Parathyroid adenoma (tissue), 2 donors: ENCODE results near the gene MAN2A2.

Source experiments
- H2AFZ ChIP-seq: fragments of 300-600 bp; sonication (generic); one replicate; pipeline ENCODE4 v1.7.0; 2017; ENCODE audit warnings: antibody characterized with exemption, mild to moderate bottlenecking
- H3K27ac ChIP-seq: fragments of 300-600 bp; sonication (generic); one replicate; pipeline ENCODE4 v1.7.0; 2017
- H3K27me3 ChIP-seq: fragments of 300-600 bp; sonication (generic); one replicate; pipeline ENCODE4 v1.7.0; 2017; ENCODE audit warnings: low read length; ENCODE audit not compliant: control insufficient read depth, insufficient read depth
- H3K36me3 ChIP-seq: fragments of 300-600 bp; sonication (generic); one replicate; pipeline ENCODE4 v1.7.0; 2017; ENCODE audit warnings: low read length; ENCODE audit not compliant: control insufficient read depth, insufficient read depth
- H3K4me1 ChIP-seq: fragments of 300-600 bp; sonication (generic); one replicate; pipeline ENCODE4 v1.7.0; 2017; ENCODE audit warnings: control low read depth
- H3K4me2 ChIP-seq: fragments of 300-600 bp; sonication (generic); one replicate; pipeline ENCODE4 v1.7.0; 2017; ENCODE audit warnings: low read length
- H3K4me3 ChIP-seq: fragments of 300-600 bp; sonication (generic); one replicate; pipeline ENCODE4 v1.7.0; 2017; ENCODE audit warnings: low read depth, low read length
- H3K79me2 ChIP-seq: fragments of 300-600 bp; sonication (generic); one replicate; pipeline ENCODE4 v1.7.0; 2017; ENCODE audit warnings: control low read depth
- H3K9ac ChIP-seq: fragments of 300-600 bp; sonication (generic); one replicate; pipeline ENCODE4 v1.7.0; 2017; ENCODE audit warnings: mild to moderate bottlenecking
- H3K9me3 ChIP-seq: fragments of 300-600 bp; sonication (generic); one replicate; pipeline ENCODE4 v1.7.0; 2017; ENCODE audit warnings: low read length; ENCODE audit not compliant: control insufficient read depth
- TF ChIP-seq, protein P1 (sequence below): fragments of 300-600 bp; sonication (generic); IDR thresholded peaks from one replicate; pipeline ENCODE4 v1.7.0; 2017; ENCODE audit warnings: antibody characterized with exemption, mild to moderate bottlenecking
- donor health status: primary hyperparathyroidism.

MAN2A2 gene

DNA sequence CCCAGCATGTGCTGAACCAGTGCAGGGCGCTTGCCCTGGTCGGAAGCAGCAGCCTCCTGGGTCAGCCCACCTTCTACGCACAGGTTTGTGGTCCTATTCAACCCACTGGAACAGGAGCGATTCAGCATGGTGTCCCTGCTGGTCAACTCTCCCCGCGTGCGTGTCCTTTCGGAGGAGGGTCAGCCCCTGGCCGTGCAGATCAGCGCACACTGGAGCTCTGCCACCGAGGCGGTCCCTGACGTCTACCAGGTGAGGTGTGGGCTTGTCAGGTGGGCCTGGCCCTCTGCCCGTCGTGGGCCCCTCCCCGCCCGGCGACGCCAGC, 8.2 kb downstream of the MAN2A2 start:
- TF ChIP-seq, protein P1, sequence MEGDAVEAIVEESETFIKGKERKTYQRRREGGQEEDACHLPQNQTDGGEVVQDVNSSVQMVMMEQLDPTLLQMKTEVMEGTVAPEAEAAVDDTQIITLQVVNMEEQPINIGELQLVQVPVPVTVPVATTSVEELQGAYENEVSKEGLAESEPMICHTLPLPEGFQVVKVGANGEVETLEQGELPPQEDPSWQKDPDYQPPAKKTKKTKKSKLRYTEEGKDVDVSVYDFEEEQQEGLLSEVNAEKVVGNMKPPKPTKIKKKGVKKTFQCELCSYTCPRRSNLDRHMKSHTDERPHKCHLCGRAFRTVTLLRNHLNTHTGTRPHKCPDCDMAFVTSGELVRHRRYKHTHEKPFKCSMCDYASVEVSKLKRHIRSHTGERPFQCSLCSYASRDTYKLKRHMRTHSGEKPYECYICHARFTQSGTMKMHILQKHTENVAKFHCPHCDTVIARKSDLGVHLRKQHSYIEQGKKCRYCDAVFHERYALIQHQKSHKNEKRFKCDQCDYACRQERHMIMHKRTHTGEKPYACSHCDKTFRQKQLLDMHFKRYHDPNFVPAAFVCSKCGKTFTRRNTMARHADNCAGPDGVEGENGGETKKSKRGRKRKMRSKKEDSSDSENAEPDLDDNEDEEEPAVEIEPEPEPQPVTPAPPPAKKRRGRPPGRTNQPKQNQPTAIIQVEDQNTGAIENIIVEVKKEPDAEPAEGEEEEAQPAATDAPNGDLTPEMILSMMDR, result no peak
- Histone ChIP-seq H3K27me3 (no peaks in the 10 kb centered on the region), H3K36me3 (no peaks in the 10 kb centered on the region), H3K9me3 (no peaks in the 10 kb centered on the region), H3K4me1 (no peaks in the 10 kb centered on the region), H3K4me2 (no peak overlapping the region), H2AFZ (no peak overlapping the region), H3K9ac (no peak overlapping the region), H3K4me3 (no peak overlapping the region), H3K27ac (no peak overlapping the region), H3K79me2 (no peaks in the 10 kb centered on the region)

DNA sequence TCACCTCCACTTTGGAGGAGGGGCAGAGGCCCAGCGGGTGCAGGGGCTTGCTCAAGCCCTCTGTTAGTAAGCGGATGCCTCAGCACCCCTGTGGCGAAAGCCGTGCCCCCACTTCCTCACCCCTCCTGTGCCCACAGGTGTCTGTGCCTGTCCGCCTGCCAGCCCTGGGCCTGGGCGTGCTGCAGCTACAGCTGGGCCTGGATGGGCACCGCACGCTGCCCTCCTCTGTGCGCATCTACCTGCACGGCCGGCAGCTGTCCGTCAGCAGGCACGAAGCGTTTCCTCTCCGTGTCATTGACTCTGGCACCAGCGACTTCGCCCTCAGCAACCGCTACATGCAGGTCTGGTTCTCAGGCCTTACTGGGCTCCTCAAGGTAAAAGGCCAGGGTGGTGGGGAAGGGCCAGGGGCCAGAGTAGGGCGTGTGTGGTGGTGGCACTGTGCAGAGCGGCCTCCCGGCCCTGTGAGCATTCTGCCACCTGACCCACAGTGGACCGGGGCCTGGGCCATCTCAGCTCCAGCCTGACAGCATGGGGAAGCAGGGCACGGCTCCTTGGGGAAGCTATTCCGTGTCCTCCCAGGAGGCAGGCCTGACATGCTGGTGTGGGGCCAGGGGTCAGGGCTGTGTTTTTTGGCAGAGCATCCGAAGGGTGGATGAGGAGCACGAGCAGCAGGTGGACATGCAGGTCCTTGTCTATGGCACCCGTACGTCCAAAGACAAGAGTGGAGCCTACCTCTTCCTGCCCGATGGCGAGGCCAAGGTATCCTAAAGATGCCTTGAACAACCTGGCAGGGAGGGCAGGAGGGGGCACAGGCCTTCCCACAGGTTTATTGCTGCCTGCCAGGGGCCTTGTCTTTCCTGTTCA, 9.0 kb downstream of the MAN2A2 start:
- H3K4me2 ChIP-seq, result no peak overlapping the region
- H3K27me3 ChIP-seq, result no peaks in the 10 kb centered on the region
- no peak overlapping the region for H3K9ac ChIP-seq
- TF ChIP-seq, protein P1, result no peak
- no peaks in the 10 kb centered on the region for H3K4me1 ChIP-seq
- no peak overlapping the region for H2AFZ ChIP-seq
- H3K27ac ChIP-seq, result no peak overlapping the region
- no peaks in the 10 kb centered on the region for H3K9me3 ChIP-seq
- no peak overlapping the region for H3K4me3 ChIP-seq
- no peaks in the 10 kb centered on the region for H3K79me2 ChIP-seq
- no peaks in the 10 kb centered on the region for H3K36me3 ChIP-seq

DNA sequence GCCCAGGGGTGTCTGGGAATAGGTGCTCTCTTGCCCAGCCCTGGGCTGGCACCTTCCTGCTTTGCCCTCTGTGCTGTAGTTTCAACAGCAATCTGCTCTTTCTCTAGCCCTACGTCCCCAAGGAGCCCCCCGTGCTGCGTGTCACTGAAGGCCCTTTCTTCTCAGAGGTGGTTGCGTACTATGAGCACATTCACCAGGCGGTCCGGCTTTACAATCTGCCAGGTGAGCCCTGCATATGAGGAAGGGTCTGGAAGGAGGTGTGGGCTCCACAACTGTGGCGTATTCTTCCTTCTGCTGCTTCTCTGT, 9.6 kb downstream of the MAN2A2 start:
- Histone ChIP-seq H3K4me1 (no peaks in the 10 kb centered on the region), H3K9ac (no peak overlapping the region), H3K36me3 (no peaks in the 10 kb centered on the region), H3K27ac (no peak overlapping the region), H3K27me3 (no peaks in the 10 kb centered on the region), H3K4me3 (no peak overlapping the region), H3K79me2 (no peaks in the 10 kb centered on the region), H2AFZ (no peak overlapping the region), H3K4me2 (no peak overlapping the region), H3K9me3 (no peaks in the 10 kb centered on the region)
- TF ChIP-seq, protein P1, result no peak

DNA sequence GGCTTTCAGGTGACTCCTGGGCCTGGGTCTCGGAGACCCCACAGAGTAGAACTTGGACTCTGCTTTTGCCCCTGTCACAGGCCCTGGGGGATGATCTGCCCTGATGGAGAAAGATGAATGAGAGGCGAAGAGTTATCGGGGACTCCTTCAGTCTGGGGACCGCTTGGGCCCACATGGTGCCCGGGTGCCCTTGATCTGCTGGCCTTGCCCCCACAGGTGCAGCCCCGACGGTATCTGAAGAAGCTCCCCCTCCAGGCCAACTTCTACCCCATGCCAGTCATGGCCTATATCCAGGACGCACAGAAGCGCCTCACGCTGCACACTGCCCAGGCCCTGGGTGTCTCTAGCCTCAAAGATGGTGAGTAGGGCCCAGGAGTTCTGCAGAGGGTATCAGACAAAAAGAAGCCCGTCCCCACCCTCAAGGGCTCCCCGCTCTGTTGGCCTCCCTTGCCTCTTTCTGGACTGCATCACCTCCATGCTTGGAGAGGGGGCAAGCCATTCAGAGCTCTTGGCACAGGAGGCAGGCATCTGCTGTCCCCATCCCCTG, 10.4 kb downstream of the MAN2A2 start:
- H2AFZ ChIP-seq, result no peak overlapping the region
- H3K27ac ChIP-seq, result no peak overlapping the region
- H3K36me3 ChIP-seq, result no peaks in the 10 kb centered on the region
- no peaks in the 10 kb centered on the region for H3K9me3 ChIP-seq
- H3K9ac ChIP-seq, result no peak overlapping the region
- H3K4me2 ChIP-seq, result no peak overlapping the region
- no peaks in the 10 kb centered on the region for H3K79me2 ChIP-seq
- H3K4me1 ChIP-seq, result no peaks in the 10 kb centered on the region
- no peaks in the 10 kb centered on the region for H3K27me3 ChIP-seq
- no peak overlapping the region for H3K4me3 ChIP-seq
- TF ChIP-seq, protein P1, result no peak
